Mammary epithelial cell (primary cell): ENCODE results near the gene UMOD.

ENCODE experiments used
- CTCF ChIP-seq, 2 donors: IDR thresholded peaks in 1 of 2; conservative IDR thresholded peaks in 1 of 2; 2 replicates each; pipeline ENCODE4 v1.5.1; 2011 to 2012; ENCODE audit warnings: inconsistent platforms in 2 of 2, low read length in 2 of 2, mild to moderate bottlenecking in 2 of 2, control low read depth in 1 of 2, low read depth in 1 of 2; ENCODE audit not compliant: insufficient read depth in 1 of 2; ENCODE audit errors: extremely low read depth in 1 of 2
- EZH2 ChIP-seq: IDR thresholded peaks from 2 replicates; pipeline ENCODE4 v1.6.1; 2012; ENCODE audit warnings: low read length, inconsistent platforms, borderline replicate concordance

- TF ChIP-seq EZH2 (no peak), CTCF (conservative IDR thresholded peaks at IDR 0.05 in 1 of 2, IDR thresholded peaks at IDR 0.05 in 1 of 2; ENCODE audit: extremely low read depth in 1 of 2, insufficient read depth in 1 of 2, low read depth in 1 of 2, low read length in 2 of 2) (no peak)
These were observed 44.2 kb downstream of the UMOD start for GRCh38 chr16:20308266-20308665.
